Limb (tissue), 2 donors: ENCODE data around the gene PLPPR4.
"Not testable (repeated sequence)": the region's sequence is repeated elsewhere in the genome, so short reads cannot be mapped to it uniquely, and the experiment has no call there.

Experiments
- DNase-seq, 2 donors: peaks; one replicate each; pipeline ENCODE4 v3.0.0-alpha.2; 2016; ENCODE audit errors: extremely low spot score in 2 of 2

The PLPPR4 gene

DNA sequence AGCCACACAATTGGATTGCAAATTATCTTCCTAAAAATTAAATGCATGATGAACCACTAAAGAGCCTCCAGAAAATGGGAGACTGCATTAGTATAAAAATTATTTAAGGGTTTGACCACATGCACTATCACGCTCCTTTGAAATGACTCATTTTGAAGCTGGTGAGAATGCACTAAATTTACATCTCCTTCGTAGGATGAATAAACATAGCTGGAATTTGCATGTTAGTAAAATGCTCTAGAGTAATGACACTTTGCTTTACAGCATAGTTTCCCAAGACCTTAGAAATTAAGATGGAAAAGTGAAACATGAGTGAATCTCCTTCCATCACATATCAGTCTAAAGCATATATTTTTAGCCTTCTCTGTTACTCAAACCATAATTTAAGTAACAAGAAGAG, 2.4 kb downstream of the PLPPR4 start:
- no peak for DNase-seq

DNA sequence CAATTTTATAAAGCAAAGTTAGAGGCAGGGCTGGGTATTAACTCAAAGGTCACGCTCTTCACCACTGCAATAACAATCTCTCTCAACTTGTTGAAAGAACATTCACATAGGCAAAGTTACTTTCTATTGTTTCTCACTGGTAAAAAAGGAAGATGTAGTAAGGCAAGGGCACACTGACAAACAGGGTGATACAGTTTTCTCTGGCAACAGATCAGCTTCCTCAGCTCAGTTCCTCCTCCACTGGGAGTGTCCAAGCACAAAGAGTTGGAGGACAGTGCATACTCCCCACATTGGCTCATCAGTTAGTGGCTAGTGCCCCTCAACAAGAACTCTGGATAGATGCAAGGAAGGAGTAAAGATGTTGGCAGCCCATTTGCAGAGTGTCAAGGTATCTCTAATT, 3.7 kb downstream of the PLPPR4 start:
- no peak for DNase-seq

DNA sequence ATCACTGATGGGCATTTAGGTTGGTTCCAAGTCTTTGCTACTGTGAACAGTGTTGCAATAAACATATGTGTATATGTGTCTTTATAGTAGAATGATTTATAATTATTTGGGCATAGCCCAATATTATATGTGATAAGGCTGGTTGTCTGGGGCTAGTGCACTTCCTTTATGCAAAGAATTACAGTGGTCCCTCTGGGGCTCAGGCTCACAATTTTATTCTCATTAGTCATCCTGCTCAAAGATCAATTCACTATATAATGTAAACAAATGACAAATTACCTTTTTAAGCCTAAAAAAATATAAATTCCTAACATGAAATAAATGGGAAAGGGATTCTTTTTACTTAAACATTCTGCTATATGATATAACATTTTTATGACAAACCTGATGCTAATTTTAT, 5.0 kb downstream of the PLPPR4 start:
- no peak for DNase-seq

DNA sequence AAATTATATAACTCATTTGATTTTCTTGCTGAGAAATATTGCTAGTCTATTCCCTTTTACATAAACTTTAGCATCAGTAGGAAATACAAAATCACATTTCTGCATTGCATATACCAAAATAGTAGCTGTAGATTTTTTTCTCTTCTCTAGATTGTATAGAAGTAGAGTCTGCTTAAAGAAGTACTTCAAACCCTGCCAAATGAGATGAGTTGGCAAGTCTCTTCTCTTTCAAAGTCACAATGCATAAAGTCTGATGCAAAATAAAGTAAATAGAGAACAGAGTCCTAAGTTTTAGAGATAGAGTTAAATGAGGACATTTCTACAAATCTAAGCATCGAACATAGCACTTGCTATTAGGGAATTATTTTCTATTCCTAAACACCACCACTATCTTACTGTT, 6.4 kb downstream of the PLPPR4 start:
- no peak for DNase-seq

DNA sequence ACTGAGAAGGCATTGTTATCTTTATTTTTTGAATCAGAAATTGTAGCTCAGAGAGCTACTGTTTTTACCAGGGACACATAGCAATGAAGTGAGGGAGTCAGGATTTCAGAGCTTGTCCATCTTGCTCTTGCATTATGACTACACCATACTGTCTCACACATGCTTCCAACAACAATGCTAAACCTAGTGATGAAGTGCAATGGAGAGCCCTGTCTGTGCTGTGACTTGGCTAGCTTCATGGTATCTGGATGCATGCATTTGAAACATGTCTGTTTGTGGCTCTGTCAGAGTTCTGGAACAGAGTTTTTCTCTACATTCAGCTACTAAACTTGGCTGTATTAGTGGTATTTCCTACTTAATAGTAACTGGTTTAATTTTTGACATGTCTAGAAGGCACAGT, 7.0 kb downstream of the PLPPR4 start:
- no peak for DNase-seq

DNA sequence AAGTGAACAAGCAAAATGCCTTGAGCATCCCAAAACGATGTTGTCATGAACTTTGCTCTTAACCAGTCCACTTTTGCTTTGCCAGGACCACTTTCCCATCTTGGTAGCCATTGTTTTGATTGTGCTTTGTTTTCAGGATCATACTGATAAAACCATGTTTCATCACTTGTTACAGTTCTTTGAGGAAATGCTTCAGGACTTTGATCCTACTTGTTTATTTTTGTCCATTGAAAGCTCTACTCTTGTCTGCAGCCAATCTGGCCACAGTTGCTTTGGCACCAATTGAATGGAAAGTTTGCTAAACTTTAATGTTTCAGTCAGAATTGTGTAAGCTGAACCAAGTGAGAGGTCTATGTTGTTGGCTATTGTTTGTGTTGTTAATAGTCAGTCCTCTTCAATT, 12.8 kb downstream of the PLPPR4 start:
- DNase-seq: no peak

DNA sequence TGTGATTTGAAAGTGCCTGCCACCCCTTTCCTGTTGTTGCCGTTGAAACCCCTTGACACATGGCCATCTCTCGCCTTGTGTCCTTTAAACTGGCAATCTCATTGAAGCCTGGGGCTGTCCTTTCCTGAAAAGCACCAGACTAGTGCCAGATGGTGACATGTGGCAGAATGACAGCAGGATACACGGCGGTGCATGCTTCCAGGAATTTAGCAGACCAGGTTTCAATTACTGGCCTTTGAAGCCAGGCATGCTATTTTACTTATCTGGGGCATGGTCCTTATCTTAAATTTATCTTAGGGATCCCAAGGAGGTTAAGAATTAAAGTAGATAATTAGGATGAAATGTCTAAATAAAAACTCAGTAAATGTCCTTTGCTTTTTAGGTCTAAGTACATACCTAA, 15.2 kb downstream of the PLPPR4 start:
- no peak for DNase-seq

DNA sequence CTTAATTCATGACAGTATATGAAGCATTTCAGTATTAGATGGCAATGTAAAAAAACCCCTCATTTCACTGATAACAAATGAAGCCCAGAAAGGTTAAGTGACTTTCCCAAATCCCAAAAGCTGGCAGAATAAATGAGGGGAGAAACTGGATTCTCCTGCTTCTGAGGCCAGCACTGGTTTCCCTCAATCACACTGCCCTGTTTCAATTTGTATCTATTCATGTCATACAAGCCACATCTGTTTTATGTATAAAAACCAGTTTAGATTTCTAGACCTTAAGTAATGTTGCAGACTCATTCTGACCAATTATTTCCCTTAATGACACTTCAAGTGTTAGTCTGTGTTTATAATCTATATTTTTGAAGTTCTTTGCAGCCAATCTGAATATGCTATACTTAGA, 16.8 kb downstream of the PLPPR4 start:
- no peak for DNase-seq

DNA sequence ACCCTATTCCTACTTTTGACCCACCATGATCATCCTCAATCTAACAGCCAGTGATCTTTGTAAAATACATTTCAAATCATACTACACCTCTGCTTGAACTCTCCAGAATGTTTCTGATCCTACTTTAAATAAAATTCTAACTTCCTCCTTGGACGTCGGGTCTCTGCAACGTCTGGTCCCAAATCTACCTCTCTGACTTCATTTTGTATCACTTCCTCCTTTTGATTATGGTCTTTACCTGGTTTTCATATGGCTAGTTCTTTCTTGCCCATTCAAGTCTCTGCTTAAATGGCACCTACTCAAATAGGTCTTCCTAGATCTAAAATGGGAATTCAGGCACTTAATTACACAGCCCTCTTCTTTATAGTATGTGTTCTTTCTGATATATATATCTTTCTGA, 18.2 kb downstream of the PLPPR4 start:
- DNase-seq: no peak

DNA sequence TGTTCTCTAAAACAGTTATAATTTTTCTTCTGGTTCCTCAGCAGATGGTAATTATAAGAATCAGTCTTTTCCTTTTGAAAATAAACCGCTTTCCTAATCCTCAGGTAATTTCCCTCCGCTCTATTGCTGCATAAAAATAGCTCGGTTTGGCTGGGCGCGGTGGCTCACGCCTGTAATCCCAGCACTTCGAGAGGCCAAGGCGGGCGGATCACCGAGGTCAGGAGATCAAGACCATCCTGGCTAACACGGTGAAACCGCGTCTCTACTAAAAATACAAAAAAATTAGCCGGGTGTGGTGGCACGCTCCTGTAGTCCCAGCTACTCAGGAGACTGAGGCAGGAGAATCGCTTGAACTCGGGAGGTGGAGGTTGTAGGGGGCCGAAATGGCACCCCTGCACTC, 19.2 kb downstream of the PLPPR4 start:
- DNase-seq: not testable (repeated sequence)

DNA sequence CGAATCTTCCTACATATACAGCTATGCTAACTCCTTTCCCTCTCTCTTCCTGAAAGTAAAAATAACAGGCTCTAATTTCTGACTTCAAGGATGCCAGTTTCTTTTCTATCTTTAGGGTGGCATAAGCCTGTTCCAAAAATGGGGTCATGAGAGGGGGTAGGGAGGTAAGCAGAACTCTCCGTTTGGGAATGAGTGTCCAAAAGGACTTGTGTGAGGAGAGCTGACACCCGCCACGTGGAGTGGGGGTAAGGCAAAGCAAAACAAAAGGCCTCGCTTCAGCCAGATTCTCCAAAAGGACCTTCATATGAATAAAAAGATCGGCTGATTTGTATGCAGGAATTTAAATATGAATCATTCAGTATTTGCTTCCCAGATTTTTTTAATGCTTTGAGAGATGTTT, 28.6 kb downstream of the PLPPR4 start:
- DNase-seq: no peak

DNA sequence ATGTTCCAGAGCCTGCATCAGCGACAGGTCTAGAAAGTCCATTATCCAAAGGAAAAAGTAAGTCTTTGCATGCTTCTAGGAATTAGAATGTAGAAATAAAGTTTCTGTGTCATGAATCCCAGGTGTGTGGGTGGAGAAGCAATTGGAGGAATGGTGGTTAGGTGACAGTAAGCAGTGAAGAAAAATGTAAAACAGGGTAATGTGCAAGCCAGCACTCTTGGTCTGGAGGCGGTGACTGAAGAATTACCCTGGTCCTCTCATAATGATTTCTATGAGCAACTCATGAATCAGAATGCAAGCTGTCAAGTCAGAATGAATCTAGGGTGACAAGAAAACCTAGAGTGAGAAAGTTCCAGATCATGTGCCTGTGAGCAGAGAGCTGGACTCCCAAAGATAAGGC, 33.6 kb downstream of the PLPPR4 start:
- DNase-seq: no peak

DNA sequence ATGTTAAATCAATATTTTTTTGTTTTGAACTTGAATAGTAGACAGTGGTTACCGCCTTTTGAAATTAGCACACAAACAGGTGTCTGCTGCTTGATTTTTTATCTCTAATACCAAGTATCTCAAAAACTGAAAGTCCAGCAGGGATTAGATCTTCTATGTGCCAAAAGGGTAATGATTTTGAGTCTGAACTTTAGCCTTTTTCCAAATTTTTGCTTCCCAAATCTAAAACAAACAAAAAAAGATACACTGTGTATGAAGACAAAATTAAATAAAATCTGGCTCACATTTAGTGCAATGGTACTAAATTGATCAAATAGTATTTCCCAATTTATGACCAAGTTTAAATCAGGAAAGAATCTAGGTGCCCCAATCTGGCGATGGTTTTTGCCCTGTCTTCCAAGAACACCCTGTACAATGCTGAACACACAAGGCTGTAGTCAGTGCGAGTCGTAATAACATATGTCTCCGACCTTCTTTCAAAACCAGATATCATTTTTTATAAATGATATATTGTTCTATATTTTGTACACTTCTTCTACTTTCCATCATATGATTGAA, 40.5 kb downstream of the PLPPR4 start:
- DNase-seq: no peak

DNA sequence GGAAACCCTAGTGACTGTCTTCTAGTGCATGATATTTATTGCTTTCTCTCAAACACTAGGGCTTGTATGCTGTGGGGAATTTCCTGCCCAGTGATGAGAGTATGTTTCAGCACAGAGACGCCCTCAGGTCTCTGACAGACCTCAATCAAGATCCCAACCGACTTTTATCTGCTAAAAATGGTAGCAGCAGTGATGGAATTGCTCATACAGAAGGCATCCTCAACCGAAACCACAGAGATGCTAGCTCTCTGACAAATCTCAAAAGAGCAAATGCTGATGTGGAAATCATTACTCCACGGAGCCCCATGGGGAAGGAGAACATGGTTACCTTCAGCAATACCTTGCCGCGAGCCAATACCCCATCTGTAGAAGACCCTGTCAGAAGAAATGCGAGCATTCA, 41.3 kb downstream of the PLPPR4 start:
- no peak for DNase-seq

DNA sequence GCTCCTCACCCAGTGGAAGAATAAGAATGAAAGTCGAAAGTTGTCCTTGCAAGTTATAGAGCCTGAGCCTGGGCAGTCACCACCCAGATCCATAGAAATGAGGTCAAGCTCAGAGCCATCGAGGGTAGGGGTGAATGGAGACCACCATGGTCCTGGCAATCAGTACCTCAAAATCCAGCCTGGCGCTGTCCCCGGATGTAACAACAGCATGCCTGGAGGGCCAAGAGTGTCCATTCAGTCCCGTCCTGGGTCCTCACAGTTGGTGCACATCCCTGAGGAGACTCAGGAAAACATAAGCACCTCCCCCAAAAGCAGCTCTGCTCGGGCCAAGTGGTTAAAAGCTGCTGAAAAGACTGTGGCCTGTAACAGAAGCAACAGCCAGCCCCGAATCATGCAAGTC, 41.8 kb downstream of the PLPPR4 start:
- DNase-seq: no peak

DNA sequence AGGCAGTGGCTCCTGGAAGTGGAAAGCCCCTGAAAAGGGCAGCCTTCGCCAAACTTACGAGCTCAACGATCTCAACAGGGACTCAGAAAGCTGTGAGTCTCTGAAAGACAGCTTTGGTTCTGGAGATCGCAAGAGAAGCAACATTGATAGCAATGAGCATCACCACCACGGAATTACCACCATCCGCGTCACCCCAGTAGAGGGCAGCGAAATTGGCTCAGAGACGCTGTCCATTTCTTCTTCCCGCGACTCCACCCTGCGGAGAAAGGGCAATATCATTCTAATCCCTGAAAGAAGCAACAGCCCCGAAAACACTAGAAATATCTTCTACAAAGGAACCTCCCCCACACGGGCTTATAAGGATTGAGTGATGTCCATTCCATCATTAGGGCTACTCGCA, 42.4 kb downstream of the PLPPR4 start:
- no peak for DNase-seq

DNA sequence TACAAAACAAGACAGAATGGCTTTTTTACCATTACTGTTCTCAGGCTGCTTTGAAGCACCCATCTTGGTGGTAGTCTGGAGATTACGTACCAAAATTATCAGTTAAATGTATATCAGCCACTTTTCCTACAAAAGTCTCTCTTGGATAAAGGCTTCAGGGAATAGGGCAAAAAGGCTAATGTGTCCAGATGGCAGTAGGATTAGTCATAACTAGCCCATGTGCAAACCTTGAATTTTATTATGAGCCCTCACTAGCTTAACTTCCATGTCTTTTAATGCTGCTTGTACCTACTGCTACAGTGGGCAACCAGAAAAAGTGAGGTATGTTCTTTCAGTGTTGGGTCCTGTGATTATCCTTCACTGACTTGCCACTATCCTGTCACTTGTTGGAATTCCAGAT, 51.0 kb downstream of the PLPPR4 start:
- DNase-seq: no peak

DNA sequence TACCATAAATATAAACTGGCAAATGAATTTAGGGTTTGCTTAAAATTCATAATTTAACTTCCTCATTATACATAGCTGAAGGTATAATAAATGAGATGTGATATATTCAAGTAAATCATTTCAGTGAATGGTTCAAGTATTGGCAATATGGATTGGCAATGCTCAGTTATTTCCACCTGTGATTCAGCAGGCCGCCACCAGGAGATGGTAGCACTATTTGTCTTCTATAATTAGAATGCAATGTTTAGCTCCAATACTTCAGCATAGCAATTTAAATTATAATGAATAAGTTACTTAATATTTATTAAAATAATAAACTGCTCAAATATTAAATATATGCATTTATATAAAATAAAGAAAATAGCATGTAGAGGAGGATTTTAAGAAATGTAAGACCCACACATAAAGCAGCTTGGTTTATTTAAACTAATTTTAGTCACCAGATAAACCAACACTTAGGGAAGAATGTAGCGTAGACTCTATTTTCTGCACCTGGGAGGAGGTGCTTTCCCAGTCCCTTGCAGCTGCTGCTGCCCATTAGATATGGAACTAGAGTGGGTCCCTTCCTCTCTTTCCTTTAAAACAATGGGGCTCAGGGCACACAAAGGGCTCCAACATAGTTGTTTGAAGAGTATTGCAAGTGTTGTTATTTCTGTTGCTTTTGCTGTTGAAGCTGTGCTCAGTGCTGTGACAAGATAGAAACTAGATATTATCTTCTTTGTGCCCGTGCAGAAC, 62.1 kb downstream of the PLPPR4 start:
- no peak for DNase-seq

DNA sequence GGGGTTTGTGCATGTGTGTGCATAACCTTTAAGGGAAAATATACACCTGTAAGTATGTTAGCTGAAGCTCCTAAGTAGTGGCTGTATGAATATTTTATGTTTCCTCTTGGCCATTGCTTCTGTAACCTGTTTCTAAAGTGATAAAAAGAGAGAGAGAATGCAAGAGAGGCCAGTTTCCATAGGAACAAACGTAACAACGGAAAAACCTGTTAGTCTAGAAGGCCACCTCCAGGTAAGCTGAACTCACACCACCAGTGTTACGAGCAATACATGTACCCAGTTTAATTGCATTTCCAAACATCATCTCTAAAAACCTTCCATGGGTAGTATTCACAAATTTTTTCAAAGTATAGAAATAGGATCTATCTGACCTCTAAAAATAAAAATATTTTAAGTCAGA, 63.1 kb downstream of the PLPPR4 start:
- DNase-seq: no peak

DNA sequence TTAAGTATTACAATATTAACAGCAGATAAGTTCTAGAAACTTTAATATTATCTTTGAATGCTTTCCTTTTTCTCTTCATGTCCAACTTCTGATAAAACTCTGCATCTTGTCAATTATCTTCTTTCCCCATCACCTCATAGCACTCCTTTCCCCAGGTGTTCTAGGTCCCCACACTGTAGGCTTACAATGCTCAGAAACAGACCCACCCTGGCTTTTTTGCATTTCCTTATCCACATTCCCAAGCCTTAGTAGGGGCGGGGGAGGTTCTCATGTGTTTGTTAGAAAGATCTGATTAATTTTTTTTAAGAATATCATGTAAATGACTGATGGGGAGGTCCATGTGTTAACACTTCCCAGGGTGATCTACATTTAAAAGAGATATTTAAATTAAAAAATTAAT, 63.9 kb downstream of the PLPPR4 start:
- DNase-seq: no peak

DNA sequence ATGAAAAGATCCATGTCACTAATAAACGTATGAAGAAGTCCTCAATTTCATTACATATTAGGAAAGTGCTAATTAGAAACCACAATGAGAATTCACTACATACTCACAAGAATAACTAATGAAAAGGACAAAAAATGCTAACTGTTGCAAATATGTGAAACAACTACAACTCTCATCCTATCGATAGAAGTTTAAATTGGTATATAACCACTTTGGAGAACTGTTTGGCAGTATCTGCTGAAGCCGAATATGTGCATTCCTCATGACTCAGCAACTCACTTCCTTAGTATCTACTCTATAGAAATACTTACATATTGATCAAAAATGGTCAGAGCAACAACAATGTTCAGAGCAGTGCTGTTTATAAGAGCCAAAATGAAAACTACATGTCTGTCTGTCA, 66.8 kb downstream of the PLPPR4 start:
- DNase-seq: no peak

DNA sequence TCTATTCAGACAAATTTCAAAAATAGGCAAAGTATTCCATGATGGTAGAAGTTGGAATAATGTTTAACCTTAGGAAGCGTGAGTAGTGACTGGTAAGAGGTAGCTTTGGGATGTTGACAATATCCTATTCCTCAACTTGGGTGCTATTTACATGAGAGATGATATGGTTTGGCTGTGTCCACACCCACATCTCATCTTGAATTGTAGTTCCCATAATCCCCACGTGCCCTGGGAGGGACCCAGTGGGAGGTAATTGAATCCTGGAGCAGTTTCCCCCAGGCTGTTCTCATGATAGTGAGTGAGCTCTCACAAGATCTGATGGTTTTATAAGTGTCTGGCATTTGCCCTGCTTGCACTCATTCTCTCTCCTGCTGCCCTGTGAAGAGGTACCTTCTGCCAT, 67.3 kb downstream of the PLPPR4 start:
- no peak for DNase-seq

DNA sequence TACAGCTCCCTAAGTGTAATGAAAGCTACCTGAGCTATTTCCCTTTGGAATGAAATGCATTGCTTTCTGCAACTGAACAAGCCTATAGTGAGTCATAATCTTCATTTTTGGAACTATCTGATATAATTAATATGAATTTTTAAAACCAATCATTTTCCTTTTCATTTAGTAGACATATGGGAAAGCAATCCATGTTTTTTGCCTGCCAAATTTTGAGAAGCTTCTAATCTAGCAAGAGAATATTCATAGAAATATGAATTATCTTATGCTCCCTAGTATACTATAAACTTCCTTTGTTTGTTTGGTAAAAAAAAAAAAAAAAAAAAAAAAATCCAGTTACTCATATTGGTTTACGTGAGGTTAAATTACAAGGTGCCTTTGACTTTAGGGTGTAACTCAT, 68.3 kb downstream of the PLPPR4 start:
- no peak for DNase-seq

DNA sequence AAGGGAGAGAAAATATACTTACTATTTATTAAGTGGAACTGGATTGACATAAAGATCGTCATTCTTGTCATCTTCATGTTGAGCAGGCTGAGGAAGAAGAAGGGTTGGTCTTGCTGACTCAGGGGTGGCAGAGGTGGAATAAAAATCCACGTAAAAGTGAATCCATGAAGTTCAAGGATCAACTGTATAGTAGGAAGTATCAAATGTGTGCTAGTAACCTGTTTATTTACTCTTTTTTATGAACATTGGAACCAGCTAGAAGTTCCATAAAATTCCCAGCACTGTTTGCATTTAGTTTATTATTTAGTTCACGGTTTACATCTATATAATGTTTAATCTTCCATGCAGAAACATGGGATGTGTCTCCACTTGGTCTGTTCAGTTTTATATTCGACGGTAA, 70.7 kb downstream of the PLPPR4 start:
- no peak for DNase-seq
